ENCODE data around the gene CHN2. TPM values are rescaled to one million over a fixed set of nuclear protein-coding genes. Genes with fewer than 3 reads are reported as not detected.

Gene CHN2
- 43.6 TPM for total RNA-seq

GRCh38 chr7:29194594-29195427 lies at the start of gene CHN2:
Gene CHN2, plus strand, starts transcription at chr7:29194775.

GRCh38 chr7:29146057-29146706 lies 48.4 kb upstream of the CHN2 start, which contains the start of gene CPVL:
Gene CPVL, minus strand, starts transcription at chr7:29146537. Its CDS starts 25,476 bp downstream, at chr7:29121061.

Other genes starting within 250 kb of the CHN2 start
- gene TRIL, start 236.4 kb upstream of the CHN2 start, total RNA-seq, result 33.9 TPM
- gene CPVL, start 48.2 kb upstream of the CHN2 start, total RNA-seq, result 14.1 TPM

Data from diencephalon (tissue), 1 donor.